Embryonic facial prominence (tissue), 1 donor: ENCODE data around the gene RABEPK.
"Not testable (repeated sequence)": the region's sequence is repeated elsewhere in the genome, so short reads cannot be mapped to it uniquely, and the experiment has no call there.

Source experiments
- DNase-seq: peaks from one replicate; pipeline ENCODE4 v3.0.0-alpha.2; 2016; ENCODE audit errors: extremely low spot score

The RABEPK gene

DNA sequence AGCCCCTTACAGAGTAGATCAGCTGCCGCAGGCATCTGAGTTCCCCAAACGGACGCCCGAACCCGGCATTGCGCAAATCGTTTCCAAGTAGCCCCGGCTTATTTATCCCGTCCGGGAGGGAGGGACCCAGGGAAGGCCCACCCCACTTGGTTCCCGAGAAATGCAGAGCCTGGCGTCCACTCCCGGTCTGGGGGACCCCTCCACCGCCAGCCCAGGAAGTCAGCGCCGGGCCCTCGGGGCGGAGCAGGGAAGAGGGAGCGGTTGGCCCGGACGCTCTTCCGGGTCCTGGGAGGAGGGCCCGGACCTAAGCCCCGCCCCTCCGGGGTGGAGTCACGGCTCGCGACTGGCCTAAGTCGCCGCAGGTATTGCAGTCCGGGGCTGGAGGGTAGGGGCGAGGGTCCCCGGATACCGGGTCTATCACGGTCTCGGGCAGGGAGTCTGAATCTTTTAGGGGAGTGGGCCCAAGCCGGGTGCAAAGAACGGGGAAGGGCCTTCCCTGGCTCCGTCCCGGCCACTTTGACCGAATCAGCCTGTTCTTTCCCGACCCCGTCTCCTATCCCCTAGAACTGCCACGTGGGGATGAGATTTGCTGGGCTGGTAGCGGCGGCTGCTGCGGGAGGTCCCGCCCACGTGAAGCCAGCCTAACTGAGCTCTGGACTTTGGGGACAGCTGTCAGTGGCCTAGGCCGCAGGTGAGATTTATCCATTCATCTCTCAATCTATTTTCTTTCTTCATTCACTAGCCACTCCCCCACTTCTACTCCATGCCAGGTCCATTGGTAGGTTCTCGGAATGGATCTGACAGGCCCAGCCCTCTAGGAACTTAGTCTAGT lies at the start of gene RABEPK:
TSS of gene RABEPK (plus strand) at position 327 of the 832 bp plus-strand sequence. CDS start 2,472 bp downstream, outside the sequence.
- peak; percentile 78 for DNase-seq

DNA sequence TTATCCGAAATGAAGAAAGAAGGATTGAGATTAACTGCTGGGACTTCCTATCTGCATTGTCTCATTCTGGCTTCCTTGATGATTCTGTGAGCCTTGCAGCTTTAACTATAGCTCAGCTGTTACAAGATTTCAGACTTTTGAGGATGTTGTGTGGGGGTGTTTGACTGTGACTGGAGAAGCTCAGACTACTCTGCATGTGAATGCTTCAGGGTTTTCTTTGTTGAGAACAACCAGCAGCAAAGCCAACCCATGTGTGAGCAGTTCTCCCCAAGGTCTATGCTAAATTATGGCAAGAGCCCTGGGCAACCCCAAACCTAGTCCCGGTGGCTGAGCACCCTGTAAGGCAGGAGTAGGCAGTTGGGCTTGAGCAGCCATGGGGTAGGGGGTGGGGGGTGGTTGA lies 48.6 kb upstream of the RABEPK start:
- no peak for DNase-seq

DNA sequence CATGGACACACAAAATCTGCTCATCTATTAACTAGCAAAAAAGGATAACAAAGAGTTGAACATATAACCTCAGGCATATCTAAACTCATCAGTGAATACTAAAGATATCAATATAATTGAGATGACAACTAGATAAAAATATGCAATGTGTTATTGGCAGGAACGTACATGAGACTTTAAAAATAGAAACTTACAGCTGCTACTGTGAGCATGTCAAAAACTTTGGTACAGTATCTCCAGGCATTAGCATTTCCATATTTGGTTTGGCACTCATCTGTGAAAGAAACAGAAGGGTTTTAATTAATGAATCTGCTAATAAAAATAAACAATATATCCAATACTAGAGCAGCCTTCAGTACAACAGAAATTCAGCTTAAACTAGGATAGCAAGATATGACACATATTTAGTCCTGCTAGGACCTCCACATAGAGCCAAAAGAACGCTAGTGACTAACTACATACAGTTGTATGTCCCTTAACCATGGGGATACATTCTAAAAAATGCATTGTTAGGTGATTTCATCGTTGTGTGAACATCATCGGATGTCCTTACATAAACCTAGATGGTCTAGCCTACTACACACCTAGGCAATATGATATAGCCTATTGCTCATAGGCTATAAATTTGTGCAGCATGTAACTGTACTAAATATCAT lies 46.5 kb upstream of the RABEPK start:
- DNase-seq: no peak

- no peak for DNase-seq
These were observed 43.8 kb upstream of the RABEPK start for GRCh38 chr9:125156551-125156950.

GRCh38 chr9:125160750-125161149 lies 39.6 kb upstream of the RABEPK start:
- DNase-seq: no peak

- no peak for DNase-seq
These were observed 38.9 kb upstream of the RABEPK start for GRCh38 chr9:125161284-125161918.

DNA sequence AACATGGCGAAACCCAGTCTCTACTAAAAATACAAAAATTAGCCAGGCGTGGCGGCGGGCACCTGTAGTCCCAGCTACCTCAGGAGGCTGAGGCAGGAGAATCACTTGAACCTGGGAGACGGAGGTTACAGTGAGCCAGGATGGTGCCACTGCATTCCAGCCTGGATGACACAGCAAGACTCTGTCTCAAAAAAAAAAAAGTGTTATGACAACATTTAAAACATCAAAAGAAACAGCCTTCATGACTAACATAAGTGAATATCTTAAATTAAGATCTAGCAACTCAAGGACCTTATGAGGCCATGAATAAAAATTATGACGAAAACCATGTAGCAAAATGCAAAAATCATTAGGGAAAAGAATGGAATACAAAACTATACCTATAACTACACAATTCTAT lies 37.5 kb upstream of the RABEPK start:
- not testable (repeated sequence) for DNase-seq

- DNase-seq: no peak
These were observed 33.6 kb upstream of the RABEPK start for GRCh38 chr9:125166762-125167161.

DNA sequence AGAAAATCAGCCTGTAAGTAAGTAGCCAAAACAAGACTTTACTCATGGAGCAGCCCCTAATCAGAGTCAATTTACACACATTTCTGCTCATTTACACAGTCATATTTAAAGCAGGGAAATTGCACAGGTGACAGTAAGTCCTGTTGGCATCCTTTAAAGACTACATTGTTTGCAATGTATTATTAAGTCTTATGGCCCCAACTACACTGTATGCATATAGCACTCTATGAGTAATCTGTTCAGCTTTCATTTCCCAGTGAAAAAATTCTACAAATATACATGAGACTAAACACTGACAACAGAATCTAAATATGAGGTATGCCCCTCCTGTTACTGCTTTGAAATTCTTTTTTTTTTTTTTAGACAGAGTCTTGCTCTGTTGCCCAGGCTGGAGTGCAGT lies 30.4 kb upstream of the RABEPK start:
- no peak for DNase-seq

DNA sequence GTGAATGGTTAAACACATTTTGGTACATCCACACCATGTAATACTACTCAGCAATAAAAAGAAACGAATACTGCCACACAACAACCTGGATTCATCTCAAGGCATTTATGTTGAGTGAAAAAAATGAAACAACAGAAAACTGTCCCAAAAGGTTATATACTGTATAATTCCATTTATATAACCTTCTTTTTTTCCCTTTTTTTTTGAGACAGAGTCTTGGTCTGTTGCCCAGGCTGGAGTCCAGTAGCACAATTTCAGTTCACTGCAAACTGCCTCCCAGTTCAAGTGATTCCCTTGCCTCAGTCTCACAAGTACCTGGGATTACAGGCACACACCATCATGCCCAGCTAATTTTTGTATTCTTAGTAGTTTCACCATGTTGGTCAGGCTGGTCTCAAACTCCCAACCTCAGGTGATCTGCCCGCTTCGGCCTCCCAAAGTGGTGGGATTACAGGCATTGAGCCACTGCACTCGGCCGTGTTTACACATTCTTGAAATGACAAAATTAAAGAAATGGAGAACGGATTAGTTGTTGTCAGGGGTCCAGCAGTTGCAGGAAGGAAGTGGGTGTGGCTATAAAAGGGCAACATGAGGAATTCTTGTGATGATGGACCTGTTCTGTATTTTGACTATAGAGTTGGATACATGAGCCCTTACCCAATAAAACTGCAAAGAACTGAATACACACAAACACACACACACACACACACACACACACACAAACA lies 28.1 kb upstream of the RABEPK start:
- DNase-seq: no peak

DNA sequence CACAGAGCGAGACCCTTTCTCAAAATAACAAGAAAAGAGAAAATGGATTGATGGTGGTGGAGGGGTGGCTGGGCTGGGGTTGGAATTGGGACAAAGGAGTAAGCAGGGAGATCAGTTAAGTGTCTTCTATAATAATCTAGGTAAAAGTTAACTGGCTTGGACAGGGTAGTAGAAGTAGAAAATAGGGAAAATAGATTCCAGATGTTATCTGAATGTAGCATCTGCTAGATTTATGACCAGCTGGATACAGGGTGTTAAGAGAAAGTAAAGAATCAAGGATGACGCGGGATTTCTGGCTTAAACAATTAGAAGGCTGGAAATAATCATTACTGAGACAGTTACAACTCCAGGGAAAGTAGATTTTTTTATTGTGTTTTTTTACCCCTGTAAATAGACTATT lies 23.7 kb upstream of the RABEPK start:
- peak; percentile 12 for DNase-seq

DNA sequence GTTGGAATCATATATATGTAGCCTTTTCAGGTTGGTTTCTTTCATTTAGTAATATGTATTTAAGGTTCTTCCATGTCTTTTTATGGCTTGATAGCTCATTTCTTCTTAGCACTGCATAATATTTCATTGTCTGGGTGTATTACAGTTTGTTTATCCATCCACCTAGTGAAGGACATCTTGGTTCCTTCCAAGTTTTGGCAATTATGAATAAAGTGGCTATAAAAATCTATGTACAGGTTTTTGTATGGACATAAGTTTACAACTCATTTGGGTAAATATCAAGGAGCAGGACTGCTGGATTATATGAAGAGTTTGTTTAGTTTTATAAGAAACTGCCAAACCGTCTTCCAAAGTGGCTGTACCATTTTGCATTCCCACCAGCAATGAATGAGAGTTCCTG lies 22.5 kb upstream of the RABEPK start:
- no peak for DNase-seq

DNA sequence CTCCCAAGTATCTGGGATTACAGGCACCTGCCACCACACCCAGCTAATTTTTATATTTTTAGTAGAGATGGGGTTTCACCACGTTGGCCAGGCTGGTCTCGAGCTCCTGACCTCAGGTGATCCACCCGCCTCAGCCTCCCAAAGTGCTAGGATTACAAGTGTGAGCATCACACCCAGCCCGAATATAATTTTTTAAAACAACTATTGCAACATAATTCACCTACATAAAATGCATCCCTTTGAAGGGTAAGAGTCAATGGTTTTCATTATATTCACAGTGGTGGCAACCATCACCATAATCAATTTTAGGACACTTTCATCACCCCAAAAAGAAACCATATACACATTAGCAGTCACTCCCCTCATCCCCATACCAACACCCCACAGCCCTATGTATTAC lies 20.6 kb upstream of the RABEPK start:
- DNase-seq: not testable (repeated sequence)

GRCh38 chr9:125180876-125181275 lies 19.5 kb upstream of the RABEPK start:
- DNase-seq: no peak

- DNase-seq: not testable (repeated sequence)
These were observed 18.6 kb upstream of the RABEPK start for GRCh38 chr9:125181756-125182155.

GRCh38 chr9:125183054-125183453 lies 17.3 kb upstream of the RABEPK start:
- DNase-seq: no peak

DNA sequence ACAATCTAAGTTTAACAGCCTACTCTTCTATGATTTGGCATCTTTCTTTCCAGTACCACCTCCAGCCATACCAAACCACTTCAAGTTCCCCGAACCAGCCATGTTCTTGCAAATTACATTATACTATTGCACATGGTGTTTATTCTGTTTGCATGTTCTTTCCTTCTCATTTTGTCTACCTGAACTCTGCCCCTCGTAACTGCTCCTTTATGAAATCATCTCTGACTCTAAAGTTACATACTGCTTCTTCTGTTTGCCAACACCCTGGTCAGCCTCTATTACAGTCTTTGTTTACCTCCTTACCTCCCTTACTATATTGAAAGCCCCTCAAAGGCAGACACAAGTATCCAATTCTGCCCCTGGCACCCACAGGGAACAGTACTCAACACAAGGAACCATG lies 16.8 kb upstream of the RABEPK start:
- no peak for DNase-seq

- DNase-seq: no peak
These were observed 11.4 kb upstream of the RABEPK start for GRCh38 chr9:125189011-125189360.

GRCh38 chr9:125189361-125190289 lies 10.7 kb upstream of the RABEPK start, which contains the start of gene PPP6C:
PPP6C (minus strand) TSS chr9:125189803; CDS start chr9:125189718, 85 bp downstream.
- DNase-seq: peak; percentile 96

GRCh38 chr9:125190361-125190801 lies 10.0 kb upstream of the RABEPK start:
- DNase-seq: no peak

GRCh38 chr9:125194466-125194865 lies 5.9 kb upstream of the RABEPK start:
- not testable (repeated sequence) for DNase-seq
